ENCODE results near the gene CHI3L1.

GRCh38 chr1:203158960-203159665, 27.4 kb downstream of the CHI3L1 start:
- TF ChIP-seq CTCF (IDR thresholded peaks at IDR 0.05): no peak
- no peak for TF ChIP-seq POLR2A (IDR thresholded peaks at IDR 0.05)
